Adrenal gland (tissue), 5 donors: ENCODE results near the gene ACE2.

Experiments used
- POLR2A ChIP-seq, 2 donors: fragments of 450-650 bp; IDR thresholded peaks; one replicate each; pipeline ENCODE4 v1.6.1; 2017; ENCODE audit warnings: antibody characterized with exemption in 2 of 2, mild to moderate bottlenecking in 2 of 2, moderate library complexity in 1 of 2
- TF ChIP-seq, protein P1 (sequence below), 6 experiments: fragments of 450-650 bp in 4 of 6; fragments of 200-600 bp in 2 of 6; sonication (generic) in 1 of 6; IDR thresholded peaks; 1 replicate in 5 of 6; 2 replicates in 1 of 6; pipeline versions ENCODE4 v1.5.1 to v1.8.0; 2016 to 2021; ENCODE audit warnings: antibody characterized with exemption in 6 of 6, mild to moderate bottlenecking in 2 of 6, moderate library complexity in 1 of 6
- donor health status: DM: no; HTN: no; CAD: no.

DNA sequence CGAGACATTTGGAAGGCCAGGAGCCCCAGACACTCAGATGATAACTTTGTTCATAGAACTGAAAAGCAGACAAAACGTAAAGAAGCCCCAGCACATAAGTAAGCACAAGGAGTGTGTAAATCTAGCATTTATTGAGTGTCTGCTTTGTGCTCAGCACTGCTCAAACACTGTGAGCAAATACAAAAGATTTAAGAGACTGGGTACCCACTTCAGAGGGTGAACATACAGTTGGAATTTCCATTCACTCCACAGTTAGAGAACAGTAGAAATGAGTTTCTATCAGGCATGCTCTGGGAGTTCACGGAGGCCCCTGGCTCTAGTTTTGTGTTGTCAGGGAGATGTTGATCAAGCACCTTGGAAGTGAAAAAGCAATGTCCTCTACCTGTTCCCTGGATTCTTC, 39.8 kb downstream of the ACE2 start:
- TF ChIP-seq, protein P1, sequence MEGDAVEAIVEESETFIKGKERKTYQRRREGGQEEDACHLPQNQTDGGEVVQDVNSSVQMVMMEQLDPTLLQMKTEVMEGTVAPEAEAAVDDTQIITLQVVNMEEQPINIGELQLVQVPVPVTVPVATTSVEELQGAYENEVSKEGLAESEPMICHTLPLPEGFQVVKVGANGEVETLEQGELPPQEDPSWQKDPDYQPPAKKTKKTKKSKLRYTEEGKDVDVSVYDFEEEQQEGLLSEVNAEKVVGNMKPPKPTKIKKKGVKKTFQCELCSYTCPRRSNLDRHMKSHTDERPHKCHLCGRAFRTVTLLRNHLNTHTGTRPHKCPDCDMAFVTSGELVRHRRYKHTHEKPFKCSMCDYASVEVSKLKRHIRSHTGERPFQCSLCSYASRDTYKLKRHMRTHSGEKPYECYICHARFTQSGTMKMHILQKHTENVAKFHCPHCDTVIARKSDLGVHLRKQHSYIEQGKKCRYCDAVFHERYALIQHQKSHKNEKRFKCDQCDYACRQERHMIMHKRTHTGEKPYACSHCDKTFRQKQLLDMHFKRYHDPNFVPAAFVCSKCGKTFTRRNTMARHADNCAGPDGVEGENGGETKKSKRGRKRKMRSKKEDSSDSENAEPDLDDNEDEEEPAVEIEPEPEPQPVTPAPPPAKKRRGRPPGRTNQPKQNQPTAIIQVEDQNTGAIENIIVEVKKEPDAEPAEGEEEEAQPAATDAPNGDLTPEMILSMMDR (IDR thresholded peaks at IDR 0.05), result no peak
- no peak for TF ChIP-seq POLR2A (IDR thresholded peaks at IDR 0.05)
